Activated naive CD4-positive, alpha-beta T cell treated with anti-CD3 and anti-CD28 coated beads for 36 hours (primary cell): Measurements from ENCODE around the gene NPB. TPM values are rescaled to one million over a fixed set of nuclear protein-coding genes. Genes with fewer than 3 reads are reported as not detected.

ENCODE experiments used
- CTCF ChIA-PET: fragments of 350-600 bp; sonication (Branson Sonifier 250); formaldehyde crosslinking; loops from one replicate; lab custom pipeline; 2021; ENCODE audit warnings: antibody characterized with exemption; lab: Charles Lee
- DNase-seq: peaks from one replicate; pipeline ENCODE4 v3.0.0-alpha.2; 2020
- H3K27ac Mint-ChIP-seq: one replicate; pipeline ENCODE4 v1.8.0; 2021; ENCODE audit warnings: mild to moderate bottlenecking, mixed read lengths
- H3K27me3 Mint-ChIP-seq: one replicate; pipeline ENCODE4 v1.8.0; 2021; ENCODE audit warnings: low read depth, mixed read lengths
- H3K36me3 Mint-ChIP-seq: one replicate; pipeline ENCODE4 v1.8.0; 2021; ENCODE audit warnings: low read depth, mixed read lengths
- H3K4me1 Mint-ChIP-seq: one replicate; pipeline ENCODE4 v1.8.0; 2021; ENCODE audit warnings: low read depth, mixed read lengths
- H3K4me3 Mint-ChIP-seq: one replicate; pipeline ENCODE4 v1.8.0; 2021; ENCODE audit warnings: mild to moderate bottlenecking, moderate library complexity, mixed read lengths
- H3K9me3 Mint-ChIP-seq: one replicate; pipeline ENCODE4 v1.8.0; 2021; ENCODE audit warnings: mixed read lengths
- intact Hi-C: fragments of 100-400 bp; cut with micrococcal nuclease; formaldehyde crosslinking; loops from one replicate; pipeline ENCODE4 v1.15.1; 2023
- total RNA-seq, 2 experiments: library from RNA; stranded (reverse); gene quantifications; one replicate each; pipeline ENCODE4 v1.2.3, GENCODE V29; 2021

NPB gene
- under 1 TPM; 0.12 to 0.19 TPM for total RNA-seq

- CTCF ChIA-PET: no interaction called here
- H3K4me1 Mint-ChIP-seq: peaks cover 8% of the 10 kb centered on the region
- H3K36me3 Mint-ChIP-seq: peaks cover 22% of the 10 kb centered on the region
- H3K9me3 Mint-ChIP-seq: no peaks in the 10 kb centered on the region
- peaks cover 9% of the 10 kb centered on the region for H3K27me3 Mint-ChIP-seq
- no peak for DNase-seq
- intact Hi-C loops: no loop called here
- no peak within 1 kb of the TSS for H3K4me3 Mint-ChIP-seq
- H3K27ac Mint-ChIP-seq: no peak within 1 kb of the TSS
Observed at GRCh38 chr17:81902023-81902652, at the start of gene NPB. NPB (plus strand) TSS chr17:81902238; CDS start chr17:81902278, 40 bp downstream.

DNA sequence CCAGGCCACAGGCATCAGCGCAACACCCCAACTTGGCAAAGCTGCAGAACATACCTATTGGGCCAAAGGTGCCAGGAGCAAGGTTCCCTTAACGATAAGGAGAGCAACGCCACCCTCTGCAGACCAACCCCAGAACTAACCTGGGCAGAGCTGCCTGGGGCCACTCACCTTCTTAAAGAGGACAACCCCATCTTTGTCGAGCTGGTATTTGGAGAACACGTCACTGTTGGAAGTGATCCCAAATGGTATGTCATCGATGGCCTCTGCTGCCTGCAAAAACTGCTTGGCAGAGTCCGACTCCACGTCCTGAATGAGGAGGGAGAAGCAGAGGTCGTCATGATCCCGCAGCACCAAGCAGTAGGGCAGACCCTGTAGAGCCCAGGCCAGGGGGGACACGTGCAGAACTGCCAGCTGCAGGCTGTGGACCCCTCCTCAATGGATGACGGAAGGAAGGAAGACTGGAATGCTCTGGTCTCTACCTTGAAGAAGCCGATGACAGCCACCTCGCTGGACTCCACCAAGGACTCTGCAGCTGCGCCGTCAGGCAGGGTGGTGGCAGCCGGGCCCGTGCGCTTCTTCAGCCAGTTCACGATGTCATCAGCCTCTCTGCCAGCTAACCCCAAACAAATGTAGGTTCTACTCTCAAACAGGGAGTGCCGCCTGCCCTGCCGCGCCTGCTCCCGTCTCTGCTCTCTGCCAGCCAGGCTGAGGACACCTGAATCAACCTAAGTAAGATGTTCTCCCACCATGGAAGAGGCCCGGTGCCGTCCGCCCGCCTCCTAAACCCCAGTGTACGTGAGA, 46.9 kb upstream of the NPB start:
- intact Hi-C loops: no loop called here
- Mint-ChIP-seq H3K9me3 (no peaks in the 10 kb centered on the region), H3K27me3 (no peaks in the 10 kb centered on the region), H3K36me3 (peaks cover 41% of the 10 kb centered on the region), H3K4me3 (no peak overlapping the region), H3K4me1 (peaks cover 32% of the 10 kb centered on the region), H3K27ac (no peak overlapping the region)
- DNase-seq: peak; percentile 19
- CTCF ChIA-PET: interaction anchor here (0.5 to 0.7 kb wide), 3 partner anchors 121 to 401 kb away, joined by 3 to 6 read pairs (median 4); no protein-coding TSS in a partner anchor

- Mint-ChIP-seq H3K4me3 (peak overlapping the region; percentile 82), H3K9me3 (no peaks in the 10 kb centered on the region), H3K36me3 (peaks cover 40% of the 10 kb centered on the region), H3K4me1 (peaks cover 44% of the 10 kb centered on the region), H3K27me3 (no peaks in the 10 kb centered on the region), H3K27ac (no peak overlapping the region)
- CTCF ChIA-PET: no interaction called here
- intact Hi-C loops: no loop called here
- no peak for DNase-seq
Observed at GRCh38 chr17:81858170-81858966, 43.7 kb upstream of the NPB start.

- Mint-ChIP-seq H3K36me3 (peaks cover 38% of the 10 kb centered on the region), H3K4me3 (peak overlapping the region; percentile 82), H3K9me3 (no peaks in the 10 kb centered on the region), H3K27me3 (no peaks in the 10 kb centered on the region), H3K4me1 (peaks cover 49% of the 10 kb centered on the region), H3K27ac (peak overlapping the region; percentile 40)
- CTCF ChIA-PET: interaction anchor here (0.6 to 0.7 kb wide), 3 partner anchors 11 to 124 kb away, joined by 3 to 7 read pairs (median 3); no protein-coding TSS in a partner anchor
- intact Hi-C loops: no loop called here
- peak; percentile 20 for DNase-seq
Observed at GRCh38 chr17:81858967-81859905, 42.8 kb upstream of the NPB start.

- intact Hi-C loops: loop anchor here (1.0 to 2.0 kb wide), 7 partner anchors 11 to 238 kb away; partner anchors contain the start of genes ALYREF, ANAPC11, ARHGDIA and CCDC137
- peak; percentile 30 for DNase-seq
- Mint-ChIP-seq H3K4me1 (peaks cover 49% of the 10 kb centered on the region), H3K4me3 (peak within 1 kb of the TSS; percentile 93), H3K9me3 (no peaks in the 10 kb centered on the region), H3K27me3 (no peaks in the 10 kb centered on the region), H3K36me3 (peaks cover 38% of the 10 kb centered on the region), H3K27ac (peak within 1 kb of the TSS; percentile 88)
- CTCF ChIA-PET: interaction anchor here (0.7 to 1.6 kb wide), 2 partner anchors 10 to 125 kb away, joined by 3 to 4 read pairs; no protein-coding TSS in a partner anchor
Observed at GRCh38 chr17:81859906-81860755, 41.9 kb upstream of the NPB start, which contains the start of gene P4HB. P4HB (minus strand) TSS chr17:81860535; CDS start chr17:81860471, 64 bp downstream.

- Mint-ChIP-seq H3K4me3 (peak overlapping the region; percentile 93), H3K27ac (peak overlapping the region; percentile 88), H3K36me3 (peaks cover 39% of the 10 kb centered on the region), H3K4me1 (peaks cover 50% of the 10 kb centered on the region), H3K9me3 (no peaks in the 10 kb centered on the region), H3K27me3 (no peaks in the 10 kb centered on the region)
- peak; percentile 99 for DNase-seq
- intact Hi-C loops: loop anchor here (1.0 to 2.0 kb wide), 7 partner anchors 10 to 237 kb away; partner anchors contain the start of genes ALYREF, ANAPC11, ARHGDIA and CCDC137
- CTCF ChIA-PET: interaction anchor here (1.6 kb wide), 1 partner anchor 9 kb away, joined by 4 read pairs; no protein-coding TSS in a partner anchor
Observed at GRCh38 chr17:81860756-81861568, 41.1 kb upstream of the NPB start.

DNA sequence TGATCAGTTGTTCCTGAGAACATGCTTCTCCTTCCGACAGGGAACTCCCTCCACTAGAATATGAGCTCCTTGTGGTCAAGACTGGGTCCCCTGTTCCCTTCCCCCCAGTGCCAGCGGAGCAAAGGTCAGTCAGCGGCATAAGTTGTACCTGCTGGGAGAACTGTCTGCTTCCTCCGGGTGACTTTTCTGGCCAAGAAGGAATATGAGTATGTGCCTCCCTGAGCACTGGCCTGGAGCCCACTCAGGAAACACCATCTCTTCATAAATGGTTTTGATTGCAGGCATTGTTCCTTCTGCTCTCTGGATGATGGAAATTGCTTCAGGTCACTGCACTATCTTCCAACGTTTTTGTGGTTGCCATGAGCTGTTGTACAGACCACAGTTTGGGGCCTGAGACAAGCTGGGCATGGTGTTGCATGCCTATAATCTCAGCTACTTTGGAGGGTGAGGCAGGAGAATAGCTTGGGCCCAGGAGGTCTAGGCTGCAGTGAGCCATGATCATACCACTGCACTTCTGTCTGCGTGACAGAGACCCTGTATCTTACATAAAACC, 38.8 kb upstream of the NPB start:
- no peaks in the 10 kb centered on the region for H3K27me3 Mint-ChIP-seq
- CTCF ChIA-PET: interaction anchor here (0.7 to 0.9 kb wide), 2 partner anchors 471 to 495 kb away, joined by 3 to 5 read pairs; partner anchors contain the start of gene SECTM1
- peak overlapping the region; percentile 72 for H3K4me3 Mint-ChIP-seq
- H3K9me3 Mint-ChIP-seq: no peaks in the 10 kb centered on the region
- intact Hi-C loops: no loop called here
- no peak for DNase-seq
- H3K36me3 Mint-ChIP-seq: peaks cover 29% of the 10 kb centered on the region
- peaks cover 52% of the 10 kb centered on the region for H3K4me1 Mint-ChIP-seq
- peak overlapping the region; percentile 70 for H3K27ac Mint-ChIP-seq

DNA sequence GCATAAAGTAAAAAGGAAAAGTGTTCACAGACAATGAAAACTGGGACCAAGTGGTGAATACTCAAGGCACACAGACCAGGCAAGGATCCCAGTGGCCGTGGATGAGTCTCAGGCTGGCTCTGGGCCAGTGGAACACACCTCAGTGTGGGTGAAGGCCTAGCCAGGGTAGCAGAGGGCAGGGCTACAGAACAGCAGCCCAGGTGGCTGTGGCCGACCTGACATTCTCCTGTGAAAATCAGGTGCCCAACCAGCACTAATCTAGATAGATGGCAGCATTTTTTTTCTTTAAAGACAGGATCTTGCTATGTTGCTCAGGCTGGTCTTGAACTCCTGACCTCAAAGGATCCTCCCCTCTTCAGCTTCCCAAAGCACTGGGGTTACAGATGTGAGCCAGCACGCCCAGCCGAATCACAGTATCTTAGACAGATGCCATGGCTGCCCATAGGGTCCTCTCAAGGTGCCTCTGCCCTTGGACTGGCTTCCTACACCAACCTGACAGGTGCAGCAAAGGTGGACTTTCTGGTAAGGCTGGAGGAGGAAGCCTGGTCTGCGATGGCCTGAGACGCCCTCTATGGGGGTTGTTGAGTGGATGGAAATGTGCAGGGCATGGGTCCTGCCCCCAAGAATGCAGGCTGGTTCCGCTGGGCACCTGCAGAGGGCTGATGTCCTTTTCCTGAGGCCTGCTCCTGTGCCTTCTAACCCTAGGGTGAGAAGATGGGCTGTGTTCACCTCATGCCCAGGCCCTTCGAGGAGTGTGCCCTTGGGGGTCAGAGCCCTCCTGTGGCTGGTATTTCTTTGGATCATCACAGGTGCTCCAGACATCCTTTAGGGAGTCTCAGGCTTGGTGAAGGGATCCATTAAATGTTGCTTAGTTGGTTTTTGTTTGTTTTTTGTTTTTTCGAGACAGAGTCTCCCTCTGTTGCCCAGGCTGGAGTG, 37.9 kb upstream of the NPB start:
- Mint-ChIP-seq H3K27me3 (no peaks in the 10 kb centered on the region), H3K4me1 (peaks cover 45% of the 10 kb centered on the region), H3K4me3 (peak overlapping the region; percentile 24), H3K9me3 (no peaks in the 10 kb centered on the region), H3K36me3 (peaks cover 29% of the 10 kb centered on the region), H3K27ac (no peak overlapping the region)
- intact Hi-C loops: no loop called here
- CTCF ChIA-PET: interaction anchor here (0.7 kb wide), 1 partner anchor 496 kb away, joined by 3 read pairs; no protein-coding TSS in a partner anchor
- no peak for DNase-seq

DNA sequence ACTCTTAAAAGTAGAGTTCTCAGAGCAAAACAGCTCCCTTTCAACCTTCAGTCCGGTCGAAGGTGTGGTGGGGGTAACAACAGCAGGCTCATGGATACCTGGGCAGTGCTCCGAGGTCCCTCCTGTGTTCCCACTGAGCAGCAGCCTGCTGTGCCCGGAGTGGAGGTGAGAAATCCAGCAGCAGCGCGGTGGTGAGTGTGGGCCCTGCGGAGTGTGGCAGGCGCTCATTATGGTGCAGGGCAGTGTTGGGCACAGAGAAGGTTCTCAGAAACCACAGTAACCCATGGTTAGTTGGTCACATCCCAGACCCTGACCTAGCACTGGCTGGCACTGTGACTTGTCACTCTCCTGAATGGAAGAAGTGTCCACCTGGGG, 36.7 kb upstream of the NPB start:
- Mint-ChIP-seq H3K4me3 (no peak overlapping the region), H3K9me3 (no peaks in the 10 kb centered on the region), H3K36me3 (peaks cover 37% of the 10 kb centered on the region), H3K27me3 (no peaks in the 10 kb centered on the region), H3K4me1 (peaks cover 47% of the 10 kb centered on the region), H3K27ac (no peak overlapping the region)
- CTCF ChIA-PET: interaction anchor here (1.4 kb wide), 1 partner anchor 20 kb away, joined by 3 read pairs; no protein-coding TSS in a partner anchor
- no peak for DNase-seq
- intact Hi-C loops: no loop called here
